Activated CD4-positive, CD25-positive, alpha-beta regulatory T cell treated with anti-CD3 and anti-CD28 coated beads, Interleukin-2, amount 50 U/mL, for 24 hours (primary cell): ENCODE data around the gene CLBA1.
"Not testable (repeated sequence)": the region's sequence is repeated elsewhere in the genome, so short reads cannot be mapped to it uniquely, and the experiment has no call there.

ENCODE experiments used
- ATAC-seq, 2 donors: fragments of 150-1000 bp; cut with Tn5 transposase; one replicate each; pipeline ENCODE4 v1.10.0; 2021; ENCODE audit warnings: mild to moderate bottlenecking in 1 of 2, moderate library complexity in 1 of 2

The CLBA1 gene

DNA sequence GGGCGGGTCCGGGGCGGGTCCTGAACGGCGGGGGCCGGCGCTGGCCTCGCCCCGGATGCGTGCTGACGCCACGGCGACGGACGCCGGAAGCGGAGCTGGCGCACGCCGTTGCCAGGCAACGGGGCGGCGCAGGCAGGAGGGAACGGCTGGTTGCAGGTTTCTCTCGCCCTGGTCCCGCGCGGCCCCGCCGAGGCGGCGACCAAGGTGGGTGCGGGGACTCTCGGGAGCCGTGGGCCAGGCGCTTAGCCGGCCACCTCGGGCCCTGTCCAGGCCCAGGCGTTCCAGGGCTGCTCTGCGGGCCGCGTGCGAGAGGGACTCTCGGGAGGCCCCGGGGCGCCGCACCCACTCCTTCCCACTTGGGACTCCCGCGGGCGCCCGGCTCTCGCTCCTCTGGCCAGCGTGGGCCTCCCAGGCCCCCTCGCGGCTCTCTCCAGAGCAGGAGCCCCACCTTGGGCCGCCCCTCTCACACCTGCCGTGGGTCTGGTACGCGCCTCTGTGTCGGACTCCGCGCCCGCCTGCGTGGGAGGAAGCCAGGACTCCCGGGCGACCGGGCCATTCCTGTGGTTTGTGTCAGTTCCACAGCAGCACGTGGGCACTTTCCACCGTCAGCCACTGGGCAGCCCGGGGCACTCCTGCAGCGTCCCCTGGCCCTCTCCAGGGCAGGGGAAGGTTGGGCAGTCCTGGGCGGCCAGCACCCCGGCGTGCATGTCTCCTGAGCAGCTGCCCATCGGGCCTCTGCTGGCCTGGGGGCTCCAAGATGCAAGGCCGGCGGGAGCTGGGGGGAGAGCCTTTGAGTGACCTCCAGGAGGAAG lies at the start of gene CLBA1:
Gene CLBA1 (plus strand): TSS at position 114 of the 812 bp plus-strand sequence. CDS start 644 bp downstream, at position 758.
- ATAC-seq = peak; percentile 98

DNA sequence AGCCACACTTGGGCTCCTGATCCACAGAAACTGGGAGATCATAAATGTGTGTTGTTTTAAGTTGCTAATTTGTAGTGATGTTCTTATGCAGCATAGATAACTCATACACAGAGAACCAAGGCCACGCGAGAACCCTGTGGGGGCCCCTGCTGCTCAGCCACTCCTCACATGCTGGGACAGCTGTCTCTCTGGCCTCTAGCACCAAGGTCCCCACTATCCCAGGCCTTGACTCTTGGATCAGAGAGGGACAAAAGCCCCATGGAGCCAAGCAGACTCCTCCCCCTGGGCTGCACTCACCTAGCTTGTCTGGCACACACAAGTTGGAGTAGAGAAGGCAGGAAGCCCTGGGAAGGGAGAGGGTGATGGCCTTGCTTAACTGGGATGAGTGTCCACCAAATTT lies 49.6 kb upstream of the CLBA1 start:
- no peak for ATAC-seq

DNA sequence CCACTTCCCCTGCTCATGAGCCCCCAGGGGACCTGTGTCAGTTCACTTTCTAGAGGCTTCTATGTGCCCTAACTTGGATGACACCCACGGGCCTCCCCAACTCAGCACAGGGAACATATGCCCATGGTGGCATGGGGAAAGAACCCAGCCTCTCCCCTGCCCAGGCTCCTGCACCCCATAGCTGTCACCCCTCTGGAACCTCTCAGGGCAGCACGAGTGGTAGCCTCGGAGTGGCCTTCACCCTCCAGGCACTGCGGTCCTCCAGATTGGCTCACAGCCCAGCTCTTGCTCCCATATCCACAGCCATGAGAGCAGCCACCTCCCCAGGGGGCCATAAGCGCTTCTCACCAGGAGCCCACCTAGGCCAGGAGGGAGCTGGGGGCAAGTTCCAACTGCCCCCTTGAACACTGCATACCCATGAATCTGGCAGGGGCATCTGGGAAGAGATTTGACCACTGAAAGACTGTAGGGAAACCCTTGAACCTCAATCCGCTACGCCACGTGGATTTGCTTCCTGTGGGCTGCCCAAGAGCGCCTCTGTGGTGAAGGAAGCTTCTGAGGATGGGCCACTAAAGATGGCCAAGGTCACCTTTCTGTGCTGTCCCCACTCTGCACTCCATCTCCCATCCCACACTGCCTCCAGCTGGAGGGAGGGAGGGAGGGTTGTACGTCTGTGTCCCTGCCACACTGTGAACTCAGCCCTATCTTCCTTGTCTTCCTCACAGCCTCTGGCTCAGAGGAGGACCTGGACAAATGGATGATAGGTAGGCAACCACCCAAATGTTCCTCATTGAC lies 49.0 kb upstream of the CLBA1 start:
- ATAC-seq = no peak

DNA sequence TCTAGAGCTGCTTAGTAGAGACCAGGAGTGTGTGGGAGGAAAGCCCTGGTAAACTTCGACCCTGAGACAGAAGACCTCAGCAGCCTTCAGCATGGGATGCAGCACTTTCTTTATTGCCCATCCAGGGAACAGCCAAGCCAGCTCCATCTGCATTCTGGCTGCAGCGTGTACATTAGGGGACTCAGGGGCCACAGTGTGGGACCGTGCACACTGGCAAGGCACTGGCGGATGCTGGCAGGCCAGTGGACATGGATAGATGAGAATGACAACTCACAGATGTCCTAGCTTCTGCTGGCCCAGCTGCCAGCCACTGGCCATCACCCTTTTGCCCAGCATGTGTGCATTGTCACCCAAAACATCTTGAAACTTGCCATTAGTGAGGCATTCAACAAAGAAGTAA lies 48.4 kb upstream of the CLBA1 start:
- ATAC-seq = no peak

DNA sequence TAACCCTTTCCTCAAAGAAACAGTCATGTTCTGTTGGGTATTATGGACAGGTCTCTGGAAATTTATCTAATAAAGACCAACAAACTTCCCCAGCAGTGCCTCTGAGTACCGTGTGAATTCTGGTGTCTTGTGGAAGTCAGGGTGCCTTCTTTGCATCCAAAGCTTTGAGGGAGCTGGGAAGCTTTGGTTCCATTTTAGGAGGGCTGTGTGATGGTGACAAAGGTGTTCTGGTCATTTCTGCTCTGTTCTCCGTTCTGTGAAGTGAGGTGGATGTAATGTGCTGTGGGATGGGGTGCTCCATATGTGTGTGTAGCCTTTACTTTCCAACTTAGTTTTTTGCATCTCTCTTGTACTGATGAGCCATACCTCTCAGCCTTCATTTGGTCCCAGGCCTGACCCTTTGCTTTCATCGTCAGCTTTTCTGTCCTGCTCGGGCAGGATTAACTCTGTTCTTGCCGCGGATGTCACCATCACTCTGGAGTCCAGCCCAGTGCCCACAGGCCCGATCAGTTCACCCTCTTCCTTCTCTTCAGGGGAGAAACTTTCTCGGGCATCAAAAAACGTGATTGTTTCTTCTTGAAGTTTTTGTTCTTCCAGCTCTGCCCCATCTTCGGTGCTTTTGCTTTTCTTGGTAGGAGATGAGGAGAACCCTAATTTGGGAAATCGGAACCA lies 47.8 kb upstream of the CLBA1 start:
- ATAC-seq = no peak

DNA sequence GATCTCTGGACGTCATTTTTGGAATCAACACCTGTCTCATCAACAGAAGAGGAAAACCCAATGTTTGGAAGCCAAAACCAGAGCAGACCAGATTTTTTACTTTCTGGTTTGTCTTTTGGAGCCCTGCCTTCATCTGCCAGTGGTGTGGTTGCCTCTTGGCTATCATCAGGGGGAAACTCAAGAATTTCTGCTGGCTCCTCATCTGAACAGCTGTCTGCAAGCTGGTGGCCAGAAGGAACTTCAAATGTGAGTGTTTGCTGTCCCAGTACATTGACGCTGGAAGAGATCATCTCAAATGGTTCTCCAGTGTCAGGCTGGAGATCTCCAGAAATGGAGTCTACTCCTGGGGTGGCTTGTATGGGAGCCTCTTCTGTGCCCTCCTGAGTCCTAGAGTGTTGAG lies 47.2 kb upstream of the CLBA1 start:
- ATAC-seq = no peak

DNA sequence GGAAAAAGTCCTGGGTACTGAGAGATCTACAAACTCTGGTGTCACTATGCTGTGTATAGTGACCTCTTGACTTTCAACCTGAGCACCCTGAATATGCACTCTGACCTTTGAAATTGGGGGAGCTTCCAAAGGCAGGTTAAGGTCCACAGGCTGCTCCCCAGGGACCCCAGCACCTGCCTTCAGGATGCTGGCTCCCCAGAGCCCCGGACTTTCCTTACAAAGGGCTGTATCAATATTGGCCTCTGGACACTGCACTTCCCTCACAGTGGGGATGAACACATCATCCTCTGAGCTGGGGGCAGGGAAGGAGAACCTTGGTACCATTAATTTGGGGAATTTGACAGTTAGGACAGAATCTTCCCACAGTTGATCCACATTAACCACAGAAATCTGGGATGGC lies 46.6 kb upstream of the CLBA1 start:
- ATAC-seq = no peak

DNA sequence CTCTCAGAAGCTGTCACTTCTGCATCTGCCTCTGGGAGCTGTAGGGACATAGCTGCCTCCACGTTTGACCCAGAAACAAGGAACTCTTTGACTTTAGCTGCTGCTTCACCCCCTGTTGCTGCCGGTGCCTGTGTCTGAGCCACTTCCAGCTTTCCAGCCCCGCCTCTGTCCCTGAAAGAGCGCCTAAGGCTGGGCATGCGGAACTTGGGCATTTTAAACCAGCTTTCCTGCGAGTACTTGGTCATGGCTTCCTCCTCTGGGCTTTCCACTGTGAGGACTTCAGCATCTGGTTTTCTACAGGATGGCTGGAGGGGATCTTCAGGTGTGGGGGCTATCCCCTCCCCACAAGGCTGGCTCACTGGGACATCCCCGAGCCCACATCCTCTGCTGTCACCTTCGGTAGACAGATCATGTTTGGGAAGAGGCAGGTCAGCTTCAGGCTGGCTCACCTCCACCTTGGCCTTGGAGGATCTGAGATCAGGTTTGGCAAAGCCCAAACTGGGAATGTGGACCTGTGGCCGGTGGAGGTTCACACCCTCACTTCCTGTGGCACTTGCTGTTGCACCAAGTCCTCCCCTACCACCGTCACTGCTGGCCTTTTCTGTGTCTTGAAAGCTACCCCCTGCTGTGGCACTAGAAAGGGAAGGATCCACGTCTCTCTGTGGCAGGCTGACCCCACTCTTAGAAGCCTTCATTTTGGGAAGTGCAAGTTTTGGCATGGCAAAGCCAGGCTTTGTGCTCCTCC lies 45.8 kb upstream of the CLBA1 start:
- ATAC-seq = no peak

DNA sequence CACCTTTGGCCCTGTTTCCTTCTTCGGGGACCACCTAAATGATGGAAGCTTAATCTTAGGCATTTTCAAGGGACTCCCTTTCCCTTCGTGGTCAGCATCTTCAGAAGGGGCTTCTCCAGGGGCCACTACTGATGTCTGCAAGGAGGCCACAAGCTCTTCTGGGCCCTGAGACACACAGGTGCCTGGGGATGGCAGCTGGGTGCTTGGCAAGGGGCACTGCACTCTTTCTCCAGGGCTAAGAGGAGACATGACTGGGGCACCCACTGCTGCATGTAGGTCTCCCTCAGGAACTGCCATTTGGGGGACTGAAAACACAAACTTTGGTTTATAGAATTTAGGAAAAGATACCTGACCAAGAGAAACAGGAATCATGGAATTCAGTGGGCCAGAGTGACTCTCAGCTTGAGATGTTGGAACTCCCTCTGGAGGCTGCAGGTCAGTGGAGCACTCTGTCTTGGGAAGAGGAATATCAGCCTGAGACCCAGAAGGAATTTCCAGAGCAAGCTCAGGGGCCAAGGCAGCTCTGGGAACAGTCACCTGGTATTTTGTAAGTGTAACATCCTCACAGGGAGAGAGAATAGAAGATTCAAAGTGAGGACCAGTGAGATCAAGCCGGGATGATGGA lies 45.0 kb upstream of the CLBA1 start:
- no peak for ATAC-seq

DNA sequence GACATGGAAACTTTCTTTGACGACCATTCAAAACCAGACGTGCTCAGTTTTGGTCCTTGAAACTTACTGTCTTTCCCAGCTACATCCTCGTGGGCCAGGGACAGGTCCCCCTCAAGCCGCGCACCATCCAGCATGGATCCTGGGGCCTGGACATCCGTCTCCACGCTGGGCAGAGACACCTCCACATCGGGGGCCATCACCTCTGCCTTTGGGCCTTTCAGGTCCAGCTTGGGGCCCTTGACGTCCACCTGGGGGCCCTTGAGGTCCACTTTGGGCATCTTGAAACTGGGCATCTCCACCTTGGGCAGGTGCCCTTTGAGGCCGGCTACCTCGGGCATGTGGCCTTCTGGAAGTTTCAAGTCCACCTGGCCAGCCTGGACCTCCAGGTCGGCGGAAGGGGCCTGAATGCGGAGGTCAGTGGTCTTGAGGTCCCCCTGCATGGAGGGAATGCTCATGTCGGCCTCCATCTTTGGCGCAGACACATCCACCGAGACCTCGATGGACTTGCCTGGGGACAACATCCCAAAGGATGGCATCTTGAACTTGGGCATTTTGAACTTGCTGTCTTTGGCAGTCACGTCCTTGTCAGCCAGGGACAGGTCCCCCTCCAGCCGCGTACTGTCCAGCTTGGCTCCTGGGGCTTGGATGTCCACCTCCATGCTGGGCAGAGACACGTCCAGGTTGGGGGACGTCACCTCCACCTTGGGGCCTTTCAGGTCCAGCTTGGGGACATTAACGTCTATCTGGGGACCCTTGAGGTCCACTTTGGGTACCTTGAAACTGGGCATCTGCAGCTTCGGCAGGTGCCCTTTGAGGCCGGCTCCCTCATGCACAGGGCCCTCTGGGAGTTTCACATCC lies 43.9 kb upstream of the CLBA1 start:
- ATAC-seq = no peak

DNA sequence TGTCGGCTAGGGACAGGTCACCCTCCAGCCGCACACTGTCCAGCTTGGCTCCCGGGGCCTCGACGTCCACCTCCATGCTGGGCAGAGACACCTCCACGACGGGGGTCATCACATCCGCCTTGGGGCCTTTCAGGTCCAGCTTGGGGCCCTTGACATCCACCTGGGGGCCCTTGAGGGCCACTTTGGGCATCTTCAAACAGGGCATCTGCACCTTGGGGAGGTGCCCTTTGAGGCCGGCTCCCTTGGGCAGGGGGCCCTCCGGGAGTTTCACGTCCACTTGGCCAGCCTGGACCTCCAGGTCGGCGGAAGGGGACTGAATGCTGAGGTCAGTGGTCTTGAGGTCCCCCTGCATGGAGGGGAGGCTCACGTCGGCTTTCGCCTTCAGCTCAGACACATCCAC lies 43.0 kb upstream of the CLBA1 start:
- ATAC-seq = no peak

DNA sequence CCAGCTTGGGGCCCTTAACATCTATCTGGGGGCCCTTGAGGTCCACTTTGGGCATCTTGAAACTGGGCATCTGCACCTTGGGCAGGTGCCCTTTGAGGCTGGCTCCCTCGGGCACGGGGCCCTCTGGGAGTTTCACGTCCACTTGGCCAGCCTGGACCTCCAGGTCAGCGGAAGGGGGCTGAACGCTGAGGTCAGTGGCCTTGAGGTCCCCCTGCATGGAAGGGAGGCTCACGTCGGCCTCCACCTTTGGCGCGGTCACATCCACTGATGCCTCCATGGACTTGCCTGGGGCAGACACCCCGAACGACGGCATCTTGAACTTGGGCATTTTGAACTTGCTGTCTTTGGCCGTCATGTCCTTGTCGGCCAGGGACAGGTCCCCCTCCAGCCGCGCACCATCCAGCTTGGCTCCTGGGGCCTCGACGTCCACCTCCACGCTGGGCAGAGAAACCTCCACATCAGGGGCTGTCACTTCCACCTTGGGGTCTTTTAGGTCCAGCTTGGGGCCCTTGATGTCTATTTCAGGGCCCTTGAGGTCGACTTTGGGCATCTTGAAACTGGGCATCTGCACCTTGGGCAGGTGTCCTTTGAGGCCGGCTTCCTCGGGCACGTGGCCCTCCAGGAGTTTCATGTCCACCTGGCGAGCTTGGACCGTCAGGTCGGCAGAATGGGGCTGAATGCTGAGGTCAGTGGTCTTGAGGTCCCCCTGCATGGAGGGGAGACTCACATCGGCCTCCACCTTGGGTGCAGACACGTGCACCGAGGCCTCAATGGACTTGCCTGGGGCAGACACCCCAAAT lies 42.2 kb upstream of the CLBA1 start:
- ATAC-seq = not testable (repeated sequence)

DNA sequence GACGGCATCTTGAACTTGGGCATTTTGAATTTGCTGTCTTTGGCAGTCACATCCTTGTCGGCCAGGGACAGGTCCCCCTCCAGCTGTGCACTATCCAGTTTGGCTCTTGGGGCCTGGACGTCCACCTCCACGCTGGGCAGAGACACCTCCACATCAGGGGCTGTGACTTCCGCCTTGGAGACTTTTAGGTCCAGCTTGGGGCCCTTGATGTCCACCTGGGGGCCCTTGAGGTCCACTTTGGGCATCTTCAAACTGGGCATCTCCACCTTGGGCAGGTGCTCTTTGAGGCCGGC lies 41.6 kb upstream of the CLBA1 start:
- not testable (repeated sequence) for ATAC-seq

DNA sequence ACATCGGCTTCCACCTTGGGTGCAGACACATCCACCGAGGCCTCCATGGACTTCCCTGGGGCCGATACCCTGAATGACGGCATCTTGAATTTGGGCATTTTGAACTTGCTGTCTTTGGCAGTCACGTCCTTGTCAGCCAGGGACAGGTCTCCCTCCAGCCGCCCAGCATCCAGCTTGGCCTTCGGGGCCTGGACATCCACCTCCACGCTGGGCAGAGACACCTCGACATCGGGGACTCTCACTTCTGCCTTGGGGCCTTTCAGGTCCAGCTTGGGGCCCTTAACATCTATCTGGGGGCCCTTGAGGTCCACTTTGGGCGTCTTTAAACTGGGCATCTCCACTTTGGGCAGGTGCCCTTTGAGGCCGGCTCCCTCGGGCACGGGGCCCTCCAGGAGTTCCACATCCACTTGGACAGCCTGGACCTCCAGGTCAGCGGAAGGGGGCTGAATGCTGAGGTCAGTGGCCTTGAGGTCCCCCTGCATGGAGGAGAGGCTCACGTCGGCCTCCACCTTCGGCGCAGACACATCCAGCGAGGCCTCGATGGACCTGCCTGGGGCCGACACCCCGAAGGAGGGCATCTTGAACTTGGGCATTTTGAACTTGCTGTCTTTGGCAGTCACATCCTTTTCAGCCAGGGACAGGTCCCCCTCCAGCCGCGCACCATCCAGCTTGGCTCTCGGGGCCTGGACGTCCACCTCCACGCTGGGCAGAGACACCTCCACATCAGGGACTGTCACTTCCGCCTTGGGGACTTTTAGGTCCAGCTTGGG lies 41.0 kb upstream of the CLBA1 start:
- not testable (repeated sequence) for ATAC-seq

DNA sequence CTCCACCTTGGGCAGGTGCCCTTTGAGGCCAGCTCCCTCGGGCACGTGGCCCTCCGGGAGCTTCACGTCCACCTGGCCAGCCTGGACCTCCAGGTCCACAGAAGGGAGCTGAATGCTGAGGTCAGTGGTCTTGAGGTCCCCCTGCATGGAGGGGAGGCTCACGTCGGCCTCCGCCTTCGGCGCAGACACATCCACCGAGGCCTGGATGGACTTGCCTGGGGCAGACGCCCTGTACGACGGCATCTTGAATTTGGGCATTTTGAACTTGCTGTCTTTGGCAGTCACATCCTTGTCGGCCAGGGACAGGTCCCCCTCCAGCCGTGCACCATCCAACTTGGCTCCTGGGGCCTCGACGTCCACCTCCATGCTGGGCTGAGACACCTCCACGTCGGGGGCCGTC lies 40.3 kb upstream of the CLBA1 start:
- ATAC-seq = not testable (repeated sequence)

DNA sequence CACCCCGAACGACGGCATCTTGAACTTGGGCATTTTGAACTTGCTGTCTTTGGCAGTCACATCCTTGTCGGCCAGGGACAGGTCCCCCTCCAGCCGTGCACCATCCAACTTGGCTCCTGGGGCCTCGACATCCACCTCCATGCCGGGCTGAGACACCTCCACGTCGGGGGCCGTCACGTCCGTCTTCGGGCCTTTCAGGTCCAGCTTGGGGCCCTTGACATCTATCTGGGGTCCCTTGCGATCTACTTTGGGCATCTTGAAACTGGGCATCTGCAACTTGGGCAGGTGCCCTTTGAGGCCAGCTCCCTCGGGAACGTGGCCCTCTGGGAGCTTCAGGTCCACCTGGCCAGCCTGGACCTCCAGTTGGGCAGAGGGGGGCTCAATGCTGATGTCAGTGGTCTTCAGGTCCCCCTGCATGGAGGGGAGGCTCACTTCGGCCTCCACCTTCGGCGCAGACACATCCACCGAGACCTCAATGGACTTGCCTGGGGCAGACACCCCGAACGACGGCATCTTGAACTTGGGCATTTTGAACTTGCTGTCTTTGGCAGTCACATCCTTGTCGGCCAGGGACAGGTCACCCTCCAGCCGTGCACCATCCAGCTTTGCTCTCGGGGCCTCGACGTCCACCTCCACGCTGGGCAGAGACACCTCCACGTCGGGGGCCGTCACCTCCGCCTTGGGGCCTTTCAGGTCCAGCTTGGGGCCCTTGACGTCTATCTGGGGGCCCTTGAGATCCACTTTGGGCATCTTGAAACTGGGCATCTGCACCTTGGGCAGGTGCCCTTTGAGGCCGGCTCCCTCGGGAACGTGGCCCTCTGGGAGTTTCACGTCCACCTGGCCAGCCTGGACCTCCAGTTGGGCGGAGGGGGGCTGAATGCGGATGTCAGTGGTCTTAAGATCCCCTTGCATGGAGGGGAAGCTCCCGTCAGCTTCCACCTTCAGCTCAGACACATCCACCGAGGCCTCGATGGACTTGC lies 39.3 kb upstream of the CLBA1 start:
- not testable (repeated sequence) for ATAC-seq

DNA sequence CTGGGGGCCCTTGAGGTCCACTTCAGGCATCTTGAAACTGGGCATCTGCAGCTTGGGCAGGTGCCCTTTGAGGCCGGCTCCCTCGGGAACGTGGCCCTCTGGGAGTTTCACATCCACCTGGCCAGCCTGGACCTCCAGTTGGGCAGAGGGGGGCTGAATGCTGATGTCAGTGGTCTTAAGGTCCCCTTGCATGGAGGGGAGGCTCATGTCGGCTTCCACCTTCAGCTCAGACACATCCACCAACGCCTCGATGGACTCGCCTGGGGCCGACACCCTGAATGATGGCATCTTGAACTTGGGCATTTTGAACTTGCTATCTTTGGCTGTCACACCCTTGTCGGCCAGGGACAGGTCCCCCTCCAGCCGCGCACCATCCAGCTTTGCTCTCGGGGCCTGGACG lies 38.4 kb upstream of the CLBA1 start:
- ATAC-seq = not testable (repeated sequence)
